Endothelial cell of umbilical vein (primary cell): ENCODE measurements around the gene ENGASE. TPM values are rescaled to one million over a fixed set of nuclear protein-coding genes. Genes with fewer than 3 reads are reported as not detected.

ENCODE experiments used
- BruUV-seq: library from RNA; stranded (reverse); fragments of 400-500 nt; replicated peaks from 2 replicates; lab custom pipeline; 2021; lab: Mats Ljungman, UMichigan
- CTCF ChIA-PET: fragments of 300-600, 350-600 bp; sonication (Branson Sonifier 250); formaldehyde crosslinking; loops from one replicate; lab custom pipeline; 2021; ENCODE audit warnings: antibody characterized with exemption, inconsistent platforms; lab: Charles Lee
- POLR2A ChIA-PET: fragments of 300-600, 350-600 bp; sonication (Branson Sonifier 250); formaldehyde crosslinking; loops from one replicate; lab custom pipeline; 2021; ENCODE audit warnings: antibody characterized with exemption, inconsistent platforms; lab: Charles Lee
- DNase-seq: peaks from one replicate; pipeline ENCODE4 v3.0.0-alpha.2; 2011; ENCODE audit warnings: low read depth, low spot score
- FAIRE-seq: peaks from 2 replicates; lab custom pipeline; 2011; peaks lifted over from hg19 to GRCh38; lab: Jason Lieb, UNC
- H2AFZ ChIP-seq: 2 replicates; pipeline ENCODE4 v1.6.0; 2012; ENCODE audit warnings: low read depth, low read length, control low read depth, inconsistent platforms
- H3K27ac ChIP-seq: 2 replicates; pipeline ENCODE4 v1.5.1; 2011; ENCODE audit warnings: low read depth, mild to moderate bottlenecking, control low read depth, low read length, moderate library complexity; ENCODE audit not compliant: insufficient read depth
- H3K27me3 ChIP-seq, 2 experiments: 2 replicates each; pipeline versions ENCODE4 v1.6.0 to v1.6.1; 2011; ENCODE audit warnings: low read length in 2 of 2, mixed read lengths in 1 of 2; ENCODE audit not compliant: control insufficient read depth in 2 of 2, insufficient read depth in 2 of 2
- H3K36me3 ChIP-seq, 2 experiments: 2 replicates in 1 of 2; 3 replicates in 1 of 2; pipeline ENCODE4 v1.5.1; 2011; ENCODE audit warnings: low read length in 2 of 2, mild to moderate bottlenecking in 1 of 2, moderate library complexity in 1 of 2; ENCODE audit not compliant: control insufficient read depth in 2 of 2, insufficient read depth in 2 of 2; ENCODE audit errors: extremely low read depth in 1 of 2
- H3K4me1 ChIP-seq: 3 replicates; pipeline ENCODE4 v1.5.1; 2011; ENCODE audit warnings: mild to moderate bottlenecking, low read length; ENCODE audit not compliant: control insufficient read depth, insufficient read depth; ENCODE audit errors: extremely low read depth
- H3K4me2 ChIP-seq: 2 replicates; pipeline ENCODE4 v1.6.1; 2011; ENCODE audit warnings: low read length, control low read depth, mixed read lengths; ENCODE audit not compliant: insufficient read depth
- H3K4me3 ChIP-seq, 3 experiments: fragments of 200-600 bp in 1 of 3; sonication (generic), shearing (Covaris generic) in 1 of 3; replicated peaks in 1 of 3; 2 replicates each; pipeline ENCODE4 v1.5.1; 2011 to 2016; ENCODE audit warnings: control low read depth in 3 of 3, low read length in 3 of 3, mild to moderate bottlenecking in 2 of 3, inconsistent platforms in 1 of 3, low read depth in 1 of 3, moderate library complexity in 1 of 3; ENCODE audit not compliant: insufficient read depth in 1 of 3
- H3K79me2 ChIP-seq: 2 replicates; pipeline ENCODE4 v1.6.0; 2012; ENCODE audit warnings: low read length, inconsistent platforms; ENCODE audit not compliant: control insufficient read depth, insufficient read depth
- H3K9ac ChIP-seq: replicated peaks from 2 replicates; pipeline ENCODE3; 2011; ENCODE audit warnings: low read length, control low read depth; ENCODE audit not compliant: insufficient read depth; ENCODE audit errors: extremely low read depth
- H3K9me1 ChIP-seq: replicated peaks from 3 replicates; pipeline ENCODE4 v1.6.0; 2011; ENCODE audit warnings: mild to moderate bottlenecking, low read length; ENCODE audit not compliant: control insufficient read depth, insufficient read depth; ENCODE audit errors: extremely low read depth
- H3K9me3 ChIP-seq: replicated peaks from 2 replicates; pipeline ENCODE4 v1.5.1; 2012; ENCODE audit warnings: low read length, inconsistent platforms; ENCODE audit not compliant: control insufficient read depth, insufficient read depth
- H4K20me1 ChIP-seq: replicated peaks from 2 replicates; pipeline ENCODE3; 2011; ENCODE audit warnings: mild to moderate bottlenecking, low read length; ENCODE audit not compliant: control insufficient read depth, insufficient read depth; ENCODE audit errors: extremely low read depth
- FOS ChIP-seq: IDR thresholded peaks from 2 replicates; pipeline ENCODE4 v1.6.1; 2011; ENCODE audit warnings: mild to moderate bottlenecking, low read length, moderate library complexity, borderline replicate concordance; ENCODE audit not compliant: insufficient read depth
- GATA2 ChIP-seq: IDR thresholded peaks from 2 replicates; pipeline ENCODE4 v1.7.0; 2011; ENCODE audit warnings: low read depth, mild to moderate bottlenecking, moderate library complexity, mixed read lengths, low read length; ENCODE audit not compliant: insufficient read length, insufficient read depth
- JUN ChIP-seq: IDR thresholded peaks from 2 replicates; pipeline ENCODE4 v1.6.1; 2011; ENCODE audit warnings: borderline replicate concordance, low read depth; ENCODE audit not compliant: insufficient read length, insufficient read depth
- MYC ChIP-seq: IDR thresholded peaks from one replicate; pipeline ENCODE4 v1.6.1; 2011; ENCODE audit warnings: mild to moderate bottlenecking, low read depth, low read length
- POLR2AphosphoS5 ChIP-seq: IDR thresholded peaks from 2 replicates; pipeline ENCODE4 v1.6.1; 2012; ENCODE audit warnings: low read depth, mild to moderate bottlenecking, control low read depth, low read length, moderate library complexity; ENCODE audit not compliant: insufficient read depth
- dilution Hi-C: fragments of 300-500 bp; cut with MboI; formaldehyde crosslinking; loops from one replicate; pipeline ENCODE4 v1.15.0; 2019; ENCODE audit warnings: low sequenced_read_pairs; ENCODE audit not compliant: extremely low pct_ligation_motif_present
- intact Hi-C: fragments of 100-400 bp; cut with micrococcal nuclease; formaldehyde crosslinking; loops from one replicate; pipeline ENCODE4 v1.10.0; 2022
- polyA plus RNA-seq, 4 experiments: library from polyadenylated mRNA; depleted of rRNA in 3 of 4; stranded (reverse) in 3 of 4; unstranded in 1 of 4; fragments of >200 nt; gene quantifications; 2 replicates each; pipeline versions ENCODE4 v1.2.1 to v1.2.3, GENCODE V29; 2011 to 2012; ENCODE audit warnings: missing spikeins in 1 of 4
- total RNA-seq: library from RNA; stranded (reverse); gene quantifications from 2 replicates; pipeline ENCODE4 v1.2.3, GENCODE V29; 2021

ENGASE gene
- total and polyA plus RNA-seq, 2 donors (not counting 3 experiments of a cell fraction or from before 2014, with no cell fraction given) = 13.7 to 20.8 TPM

- H3K27me3 ChIP-seq = no peaks in the 10 kb centered on the region
- DNase-seq (no peak), FAIRE-seq (no peak)
- H3K9me1 ChIP-seq = no peaks in the 10 kb centered on the region
- intact Hi-C loops = loop anchor here (10.0 kb wide), 1 partner anchor 76 kb away; no protein-coding TSS in a partner anchor
- H3K79me2 ChIP-seq = no peaks in the 10 kb centered on the region
- H4K20me1 ChIP-seq = no peaks in the 10 kb centered on the region
- no peak overlapping the region for H3K27ac ChIP-seq
- H3K4me2 ChIP-seq = no peak overlapping the region
- CTCF ChIA-PET = interaction anchor here (0.5 to 14.1 kb wide), 21 partner anchors 13 to 620 kb away, joined by 3 to 428 read pairs (median 4); partner anchors contain the start of gene ENGASE
- BruUV-seq = no TSS peak
- peaks cover 0 to 3% of the 10 kb centered on the region in 2 experiments for H3K36me3 ChIP-seq
- no peak overlapping the region for H2AFZ ChIP-seq
- POLR2A ChIA-PET = interaction anchor here (0.6 to 1.1 kb wide), 2 partner anchors 276 to 305 kb away, joined by 3 to 4 read pairs; no protein-coding TSS in a partner anchor
- no peak overlapping the region for H3K9ac ChIP-seq
- H3K4me1 ChIP-seq = no peaks in the 10 kb centered on the region
- TF ChIP-seq POLR2AphosphoS5 (no peak), MYC (no peak)
- no peak overlapping the region for H3K4me3 ChIP-seq
- H3K9me3 ChIP-seq = no peaks in the 10 kb centered on the region
- dilution Hi-C loops = no loop called here
Measured at GRCh38 chr17:79088247-79088996, 13.8 kb downstream of the ENGASE start.

DNA sequence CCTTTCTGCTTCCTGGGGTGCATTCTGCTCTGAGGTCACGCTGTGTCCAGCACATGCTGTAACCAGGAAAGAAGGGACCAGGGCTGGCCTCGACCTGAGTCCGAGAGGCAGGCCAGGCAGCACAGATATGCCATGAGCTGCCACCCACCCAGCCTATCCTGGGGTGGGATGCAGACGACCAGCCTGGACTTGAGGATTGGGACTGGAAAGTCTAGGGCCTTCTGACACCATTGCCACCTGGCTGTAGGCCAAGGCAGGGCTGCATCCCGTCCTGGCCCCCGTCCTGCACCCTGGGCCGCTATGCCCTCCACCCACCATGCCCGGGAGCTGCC lies 14.3 kb downstream of the ENGASE start:
- no peak for TF ChIP-seq GATA2
- no peak for TF ChIP-seq MYC
- TF ChIP-seq JUN = no peak
- TF ChIP-seq FOS = no peak
- BruUV-seq = no TSS peak
- H3K36me3 ChIP-seq = peaks cover 0 to 3% of the 10 kb centered on the region in 2 experiments
- no peak overlapping the region for H3K9ac ChIP-seq
- intact Hi-C loops (loop anchor here (10.0 kb wide), 1 partner anchor 76 kb away; no protein-coding TSS in a partner anchor), dilution Hi-C loops (no loop called here)
- no peak overlapping the region for H2AFZ ChIP-seq
- H3K27me3 ChIP-seq = no peaks in the 10 kb centered on the region
- H3K27ac ChIP-seq = no peak overlapping the region
- ChIA-PET POLR2A (interaction anchor here (0.6 kb wide), 1 partner anchor 277 kb away, joined by 3 read pairs; no protein-coding TSS in a partner anchor), CTCF (interaction anchor here (0.6 to 14.1 kb wide), 9 partner anchors 15 to 620 kb away, joined by 3 to 428 read pairs (median 4); no protein-coding TSS in a partner anchor)
- H3K4me1 ChIP-seq = no peaks in the 10 kb centered on the region
- H3K4me2 ChIP-seq = no peak overlapping the region
- FAIRE-seq (no peak), DNase-seq (no peak)
- no peaks in the 10 kb centered on the region for H3K9me1 ChIP-seq
- H3K79me2 ChIP-seq = no peaks in the 10 kb centered on the region
- no peak overlapping the region for H3K4me3 ChIP-seq
- H4K20me1 ChIP-seq = no peaks in the 10 kb centered on the region
- H3K9me3 ChIP-seq = no peaks in the 10 kb centered on the region
